ENCODE data around the gene PPFIBP2. TPM values are rescaled to one million over a fixed set of nuclear protein-coding genes. Genes with fewer than 3 reads are reported as not detected.

The PPFIBP2 gene
- polyA plus RNA-seq, 12 donors: 39.0 to 87.0 (median 53.2) TPM; not detected in 1

DNA sequence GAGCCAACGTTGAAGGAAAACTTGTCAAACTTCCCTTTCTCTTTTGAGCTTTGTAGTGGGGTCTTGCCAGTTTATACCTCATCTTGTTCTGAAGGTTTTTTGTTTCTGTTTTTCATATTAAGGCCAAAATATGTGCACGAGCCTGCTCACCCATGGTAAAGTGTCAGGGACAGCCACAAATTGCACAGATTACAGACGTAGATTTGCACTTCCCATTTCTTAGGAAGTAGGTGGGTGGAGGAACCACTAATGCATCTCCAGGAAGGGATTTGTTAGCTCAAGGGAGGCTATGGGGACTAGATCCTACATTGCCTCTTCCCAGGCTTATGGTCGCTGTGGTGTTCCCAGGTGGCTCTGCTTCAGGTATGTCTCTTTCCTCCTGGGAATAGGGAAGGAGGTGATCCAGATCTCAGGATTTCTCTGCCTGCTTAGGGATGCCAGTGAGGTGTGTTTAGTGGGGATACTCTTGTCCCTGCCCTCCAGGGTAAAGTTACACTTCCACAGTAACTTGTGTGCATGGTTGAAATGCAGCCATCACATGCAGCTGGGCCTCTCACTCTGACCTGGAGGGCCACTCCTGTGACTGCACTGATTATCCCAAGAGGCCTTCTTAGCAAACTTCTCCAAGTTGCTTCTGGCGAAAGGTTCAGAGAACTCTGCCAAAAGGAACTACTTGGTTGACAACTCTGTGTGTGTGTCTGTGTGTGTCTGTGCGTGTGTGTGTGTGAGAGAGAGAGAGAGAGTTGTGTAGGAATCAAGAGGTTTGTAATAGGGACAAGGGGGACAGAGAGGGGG, 9.8 kb downstream of the PPFIBP2 start:
- DNase-seq: no peak

GRCh38 chr11:7524462-7525235, 10.8 kb downstream of the PPFIBP2 start:
- DNase-seq: no peak

- DNase-seq: no peak
These were observed 11.6 kb downstream of the PPFIBP2 start for GRCh38 chr11:7525424-7525823.

DNA sequence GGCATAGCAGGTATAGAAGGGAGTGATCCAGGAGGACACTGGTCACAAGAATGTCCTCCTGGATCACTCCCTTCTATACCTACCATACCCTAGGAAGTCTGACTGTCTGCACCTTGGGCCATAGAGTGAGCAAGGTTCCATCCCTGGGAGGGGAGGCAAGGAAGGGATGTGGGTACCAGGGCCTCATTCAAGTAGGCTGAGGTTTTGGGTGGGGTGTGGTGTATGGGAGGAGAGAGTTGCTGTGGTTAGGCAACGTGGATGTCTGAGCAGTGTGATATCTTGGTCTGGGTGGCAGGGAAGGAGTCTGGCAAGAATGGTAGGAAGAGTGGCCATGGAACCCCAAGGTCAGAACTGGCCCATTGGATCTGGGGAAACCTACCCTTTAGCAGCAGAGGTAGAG, 13.2 kb downstream of the PPFIBP2 start:
- no peak for DNase-seq

DNA sequence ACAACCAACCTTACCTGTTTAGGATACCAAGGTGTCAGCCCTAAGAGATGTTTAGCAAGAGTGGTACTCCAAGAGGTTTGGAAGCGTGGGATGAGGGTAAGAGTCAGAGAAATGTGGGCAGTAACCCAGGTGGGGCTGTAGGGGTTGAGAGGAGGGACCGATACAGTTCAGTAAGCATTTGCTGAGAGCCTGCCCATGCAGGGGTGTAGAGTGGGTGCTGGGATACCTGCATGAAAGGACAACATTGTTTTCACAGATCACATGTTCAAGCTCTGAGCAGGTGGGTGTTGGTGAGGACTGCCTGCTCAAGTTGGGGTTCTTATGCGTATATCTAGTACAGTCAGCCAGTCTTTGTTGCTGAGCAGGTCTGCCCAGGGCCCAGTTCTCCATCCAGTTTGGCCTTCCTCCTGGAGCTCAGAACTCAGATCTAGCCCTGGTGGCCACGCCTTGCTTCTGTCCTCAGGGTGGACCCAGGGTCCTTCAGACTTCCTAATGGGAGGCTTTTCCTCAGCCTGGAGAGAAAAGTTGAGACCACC, 14.8 kb downstream of the PPFIBP2 start:
- no peak for DNase-seq

DNA sequence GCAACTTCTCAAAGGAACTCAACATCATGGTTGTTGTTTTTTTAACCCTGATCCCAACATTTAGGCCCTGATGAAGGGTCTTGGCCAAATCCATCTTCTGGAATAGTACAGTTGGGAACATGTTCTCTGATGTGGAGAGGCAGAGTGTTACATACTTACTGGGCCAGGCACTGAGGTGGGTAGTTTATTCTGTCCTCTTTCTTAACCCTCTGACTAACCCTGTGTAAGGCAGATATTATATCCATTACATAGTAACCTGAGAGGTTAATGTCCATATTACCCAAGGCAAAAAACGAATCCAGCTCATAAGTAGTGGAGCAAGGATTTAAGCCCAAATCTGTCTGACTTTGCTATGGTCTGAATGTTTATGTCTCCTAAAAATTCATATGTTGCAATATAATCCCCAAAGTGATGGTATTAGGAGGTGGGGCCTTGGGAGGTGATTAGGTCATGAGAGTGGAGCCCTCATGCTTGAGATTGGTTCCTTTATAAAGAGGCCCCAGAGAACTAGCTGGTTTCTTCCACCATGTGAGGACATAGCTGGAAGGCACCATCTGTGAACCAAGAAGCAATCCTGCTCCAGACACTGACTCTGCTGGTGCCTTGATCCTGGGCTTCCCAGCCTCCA, 16.3 kb downstream of the PPFIBP2 start:
- no peak for DNase-seq

DNA sequence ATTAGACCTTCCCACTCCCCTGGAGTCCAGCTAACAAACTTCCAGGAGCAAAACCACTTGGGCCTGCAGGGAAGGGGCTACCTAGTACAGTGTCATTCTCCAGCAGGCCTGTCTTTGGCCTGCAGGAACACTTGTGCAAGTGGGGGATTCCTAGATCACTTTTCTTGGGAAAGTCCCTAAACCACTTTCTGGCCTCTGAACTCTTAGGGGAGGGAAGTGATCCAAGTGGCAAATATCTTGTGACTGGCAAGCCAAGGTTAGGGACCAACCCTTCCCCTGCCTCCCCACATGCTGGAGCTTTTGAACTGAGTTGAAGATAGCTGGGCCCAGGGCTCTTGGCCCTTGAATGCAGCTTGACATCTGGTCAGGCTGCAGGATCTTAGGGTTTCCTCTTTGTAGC, 17.2 kb downstream of the PPFIBP2 start:
- no peak for DNase-seq

DNA sequence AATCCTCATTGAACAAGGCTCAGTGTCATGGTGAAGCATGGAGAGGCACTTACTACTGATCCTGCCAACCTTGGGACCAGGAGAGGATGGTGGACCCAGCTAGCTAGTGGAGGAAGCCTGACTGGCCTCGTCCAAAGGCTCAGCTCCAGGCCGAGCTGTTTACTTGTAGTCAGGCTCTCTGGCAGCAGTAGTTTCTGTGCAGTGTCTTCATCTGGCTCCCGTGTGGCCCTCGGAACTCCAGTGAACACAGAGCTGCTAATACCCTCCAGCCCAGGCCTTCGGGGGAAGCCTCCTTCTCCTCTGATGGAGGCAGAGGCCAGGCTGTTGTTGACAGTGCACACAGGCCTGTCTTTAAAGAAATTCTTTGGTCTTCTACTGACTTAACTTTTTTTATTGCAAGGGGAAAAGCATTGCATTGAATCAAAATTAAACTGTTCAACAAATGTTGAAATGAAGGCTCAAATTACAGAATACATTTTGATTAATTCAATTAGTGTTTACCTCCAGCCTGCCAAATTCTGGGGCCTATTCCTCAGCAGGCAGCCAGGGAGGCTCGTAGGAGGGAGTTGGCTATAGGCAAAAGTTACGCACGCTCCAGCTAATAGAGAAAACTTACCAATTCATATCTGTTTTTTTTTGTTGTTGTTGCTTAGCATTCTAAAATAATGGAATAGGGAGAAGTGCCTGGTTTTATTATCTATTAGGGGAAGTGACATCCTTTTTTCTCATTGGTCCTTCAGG, 18.8 kb downstream of the PPFIBP2 start:
- no peak for DNase-seq

DNA sequence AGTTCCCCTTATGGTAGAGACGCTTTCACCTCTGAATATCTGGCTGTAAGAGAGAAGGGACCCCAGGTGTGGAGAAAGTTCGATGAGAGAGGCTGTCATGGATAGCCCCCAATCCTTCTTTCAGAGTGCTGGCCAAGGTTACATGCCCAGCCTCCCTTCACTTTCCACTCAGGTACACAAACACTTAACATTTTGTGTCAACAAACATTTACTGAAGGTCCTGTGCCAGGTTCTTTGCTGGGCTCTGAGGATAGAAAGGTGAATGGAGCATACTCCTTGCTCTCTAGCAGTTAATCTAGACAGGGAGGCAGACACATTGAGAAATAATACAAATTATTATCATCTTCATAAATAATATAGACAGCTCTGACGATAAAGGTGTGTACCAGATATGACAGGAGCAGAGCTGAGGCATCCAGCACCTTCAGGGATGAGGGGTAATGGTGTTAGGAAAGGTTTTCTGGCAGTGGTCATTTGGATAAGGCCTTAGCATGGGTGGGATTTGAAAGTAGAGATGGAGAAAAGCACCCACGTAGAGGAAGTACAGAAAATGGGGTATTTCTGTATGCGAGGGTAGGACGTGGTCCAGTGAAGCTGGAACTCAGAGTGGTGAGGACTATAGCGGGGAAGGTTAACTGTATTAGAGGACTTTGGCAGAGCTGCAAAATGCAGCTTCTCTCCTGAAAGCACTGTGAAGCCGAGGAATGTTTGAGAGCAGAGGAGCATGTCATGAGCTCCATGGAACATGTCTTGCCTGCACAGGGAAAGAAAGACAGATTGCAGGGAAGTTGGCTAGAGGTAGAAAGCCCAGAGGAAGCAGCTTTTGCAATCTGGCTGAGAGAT, 19.6 kb downstream of the PPFIBP2 start:
- DNase-seq: no peak

DNA sequence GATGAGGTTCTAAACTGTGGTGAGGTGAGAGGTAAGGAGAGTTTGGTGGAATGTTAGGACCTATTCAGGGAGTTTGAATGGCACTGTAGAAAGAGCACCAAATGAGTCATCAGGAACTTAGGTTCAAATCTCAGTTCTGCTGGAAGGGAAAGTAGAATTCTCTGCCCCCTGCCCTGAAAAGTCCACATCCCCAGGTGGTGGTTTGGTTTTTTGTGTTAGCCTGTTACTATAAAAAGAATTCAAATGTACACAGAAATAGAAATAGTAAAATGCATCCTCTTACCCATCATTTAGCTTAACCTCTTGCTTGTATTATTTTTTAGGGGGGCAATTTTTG, 20.2 kb downstream of the PPFIBP2 start:
- DNase-seq: no peak

- DNase-seq: no peak
These were observed 22.3 kb downstream of the PPFIBP2 start for GRCh38 chr11:7536100-7536499.

- DNase-seq: no peak
These were observed 23.5 kb downstream of the PPFIBP2 start for GRCh38 chr11:7537265-7537664.

GRCh38 chr11:7538031-7538430, 24.2 kb downstream of the PPFIBP2 start:
- no peak for DNase-seq

GRCh38 chr11:7538466-7539454, 25.0 kb downstream of the PPFIBP2 start:
- DNase-seq: no peak

GRCh38 chr11:7540830-7541555, 27.2 kb downstream of the PPFIBP2 start:
- DNase-seq: no peak

DNA sequence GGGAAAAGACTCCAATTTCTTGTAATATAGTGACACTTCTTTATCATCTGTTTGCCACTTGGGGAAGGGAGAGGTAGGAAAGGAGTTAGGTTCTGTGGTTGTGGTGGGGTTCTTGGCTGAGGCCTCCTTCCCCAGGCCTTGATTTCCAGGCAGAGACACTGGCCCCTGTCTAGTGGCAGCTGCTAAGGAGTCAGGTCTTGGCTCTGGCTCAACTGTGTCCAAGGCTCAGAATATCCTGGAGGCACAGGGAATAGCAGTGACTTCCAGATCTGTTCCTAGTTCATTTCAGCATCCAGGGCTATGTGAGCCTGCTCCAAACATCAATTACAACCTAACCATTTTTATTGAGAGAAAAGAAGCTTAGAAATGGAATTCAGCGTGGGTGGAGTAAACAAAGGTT, 29.5 kb downstream of the PPFIBP2 start:
- no peak for DNase-seq

DNA sequence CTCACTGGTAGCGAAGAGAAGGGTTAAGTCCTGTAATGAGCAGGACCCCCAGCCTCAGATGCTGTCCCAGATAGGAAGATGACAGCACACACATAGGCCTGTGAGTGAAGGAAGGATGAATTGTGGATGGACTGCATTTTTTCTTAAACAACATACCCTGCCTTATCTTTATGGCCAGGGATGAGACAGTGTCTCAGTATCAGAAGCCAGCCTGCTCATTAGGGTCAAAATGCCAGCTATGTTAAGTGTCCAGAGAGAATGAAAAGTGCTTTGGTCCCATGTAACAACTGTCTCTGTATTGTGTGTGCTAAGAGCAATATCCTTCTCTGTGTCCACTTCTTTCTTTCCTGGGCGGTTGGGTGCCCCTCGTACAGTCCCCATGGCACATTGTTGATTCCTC, 30.2 kb downstream of the PPFIBP2 start:
- DNase-seq: no peak

DNA sequence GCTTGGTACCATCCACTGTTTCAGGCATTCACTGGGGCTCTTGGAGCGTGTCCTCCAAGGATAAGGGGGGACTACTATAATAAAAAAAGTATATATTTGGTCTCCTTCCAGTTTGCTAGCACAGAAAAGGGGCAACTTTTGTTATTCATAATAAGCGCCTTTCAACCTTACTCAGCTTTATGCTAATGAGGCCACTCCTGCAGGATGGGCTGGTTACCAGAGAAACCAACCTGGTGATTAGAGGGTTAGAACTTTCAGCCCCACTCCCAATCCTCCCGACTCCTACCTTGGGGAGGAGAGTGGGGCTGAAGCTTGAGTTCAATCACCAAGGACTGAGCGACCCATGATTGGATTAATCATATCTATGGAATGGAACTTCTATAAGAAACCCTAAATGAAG, 31.8 kb downstream of the PPFIBP2 start:
- no peak for DNase-seq

GRCh38 chr11:7546324-7546791, 32.6 kb downstream of the PPFIBP2 start:
- DNase-seq: no peak

All from muscle of arm (tissue), 12 donors.